Neuronal stem cell (in vitro differentiated cells): ENCODE measurements around the gene KRTAP12-4.
"Not testable (repeated sequence)": the region's sequence is repeated elsewhere in the genome, so short reads cannot be mapped to it uniquely, and the experiment has no call there.

ENCODE experiments used
- DNase-seq: peaks from one replicate; pipeline ENCODE4 v3.0.0-alpha.2; 2013; ENCODE audit warnings: low spot score
- H2AFZ ChIP-seq: one replicate; pipeline ENCODE4 v1.6.1; 2013; ENCODE audit warnings: mild to moderate bottlenecking, low read length, inconsistent platforms
- H2AK5ac ChIP-seq: 2 replicates; pipeline ENCODE4 v1.6.1; 2013; ENCODE audit warnings: low read depth, mild to moderate bottlenecking, inconsistent platforms, low read length, moderate library complexity, mixed read lengths
- H2BK120ac ChIP-seq: 2 replicates; pipeline ENCODE4 v1.6.1; 2013; ENCODE audit warnings: low read depth, mild to moderate bottlenecking, inconsistent platforms, low read length, moderate library complexity, mixed read lengths
- H2BK12ac ChIP-seq: one replicate; pipeline ENCODE4 v1.6.1; 2013; ENCODE audit warnings: low read length, inconsistent platforms
- H2BK15ac ChIP-seq: 2 replicates; pipeline ENCODE4 v1.6.1; 2013; ENCODE audit warnings: mild to moderate bottlenecking, low read length, inconsistent platforms, mixed read lengths
- H2BK5ac ChIP-seq: one replicate; pipeline ENCODE4 v1.6.1; 2013; ENCODE audit warnings: inconsistent platforms, mild to moderate bottlenecking, low read length, moderate library complexity
- H3K14ac ChIP-seq: one replicate; pipeline ENCODE4 v1.6.1; 2013; ENCODE audit warnings: low read length, inconsistent platforms
- H3K18ac ChIP-seq: 2 replicates; pipeline ENCODE4 v1.6.1; 2013; ENCODE audit warnings: low read length, inconsistent platforms
- H3K23ac ChIP-seq: 2 replicates; pipeline ENCODE4 v1.6.1; 2013; ENCODE audit warnings: low read depth, mild to moderate bottlenecking, mixed read lengths, low read length, inconsistent platforms; ENCODE audit not compliant: poor library complexity
- H3K27ac ChIP-seq: replicated peaks from 3 replicates; pipeline ENCODE4 v1.5.1; 2013; ENCODE audit warnings: low read length, inconsistent platforms
- H3K27me3 ChIP-seq, 3 experiments: 2 replicates each; pipeline ENCODE4 v1.6.1; 2013; ENCODE audit warnings: low read length in 3 of 3, mild to moderate bottlenecking in 2 of 3, inconsistent platforms in 1 of 3, low read depth in 1 of 3, mixed read lengths in 1 of 3, moderate library complexity in 1 of 3; ENCODE audit not compliant: control insufficient read depth in 3 of 3, insufficient read depth in 3 of 3
- H3K36me3 ChIP-seq, 2 donors: replicated peaks in 1 of 2; 2 replicates each; pipeline ENCODE4 v1.6.1; 2013; ENCODE audit warnings: low read length in 2 of 2; ENCODE audit not compliant: control insufficient read depth in 2 of 2, insufficient read depth in 2 of 2
- H3K4ac ChIP-seq: 2 replicates; pipeline ENCODE4 v1.6.1; 2013; ENCODE audit warnings: inconsistent platforms, mild to moderate bottlenecking, low read length, moderate library complexity
- H3K4me1 ChIP-seq, 2 donors: 1 replicate in 1 of 2; 2 replicates in 1 of 2; pipeline ENCODE4 v1.6.1; 2013; ENCODE audit warnings: low read length in 2 of 2, low read depth in 1 of 2; ENCODE audit not compliant: control insufficient read depth in 2 of 2, insufficient read depth in 1 of 2
- H3K4me2 ChIP-seq: one replicate; pipeline ENCODE4 v1.6.1; 2013; ENCODE audit warnings: mild to moderate bottlenecking, low read length, inconsistent platforms; ENCODE audit not compliant: insufficient read depth, poor library complexity, severe bottlenecking
- H3K4me3 ChIP-seq, 2 donors: 2 replicates each; pipeline ENCODE4 v1.5.1; 2013; ENCODE audit warnings: low read length in 2 of 2, mild to moderate bottlenecking in 2 of 2, inconsistent platforms in 1 of 2, moderate library complexity in 1 of 2
- H3K79me1 ChIP-seq: one replicate; pipeline ENCODE4 v1.6.1; 2013; ENCODE audit warnings: low read depth, mild to moderate bottlenecking, inconsistent platforms, low read length, moderate library complexity
- H3K9ac ChIP-seq: one replicate; pipeline ENCODE4 v1.6.1; 2013; ENCODE audit warnings: mild to moderate bottlenecking, low read depth, low read length, inconsistent platforms; ENCODE audit not compliant: poor library complexity
- H3K9me3 ChIP-seq, 2 donors: replicated peaks in 1 of 2; 2 replicates each; pipeline versions ENCODE3 to v1.6.1; 2013; ENCODE audit warnings: low read length in 2 of 2, mild to moderate bottlenecking in 2 of 2, inconsistent platforms in 1 of 2, low read depth in 1 of 2, mixed read lengths in 1 of 2, moderate library complexity in 1 of 2; ENCODE audit not compliant: control insufficient read depth in 2 of 2, insufficient read depth in 1 of 2
- H4K8ac ChIP-seq: one replicate; pipeline ENCODE4 v1.6.1; 2013; ENCODE audit warnings: low read depth, mild to moderate bottlenecking, inconsistent platforms, low read length, moderate library complexity
- H4K91ac ChIP-seq: one replicate; pipeline ENCODE4 v1.6.1; 2013; ENCODE audit warnings: low read length, low read depth, mild to moderate bottlenecking, inconsistent platforms; ENCODE audit not compliant: poor library complexity
- WGBS, 2 donors: extraction: QIAGEN DNeasy Blood & Tissue Kit; methylation state at CpG; one replicate each; pipeline ENCODE4 v1.1.7; 2013; ENCODE audit warnings: missing lambda C conversion rate in 2 of 2, mixed read lengths in 1 of 2; ENCODE audit not compliant: insufficient read length in 2 of 2, insufficient replicate concordance in 1 of 2; ENCODE audit errors: extremely low coverage in 2 of 2; 5-methylcytosine and 5-hydroxymethylcytosine counted together

KRTAP12-4 gene

GRCh38 chr21:44646366-44647221 lies 7.9 kb downstream of the KRTAP12-4 start, which contains the start of gene KRTAP10-11:
KRTAP10-11 (plus strand) TSS chr21:44646414; CDS start chr21:44646459, 45 bp downstream.
- H2BK5ac ChIP-seq, H3K4me3 ChIP-seq, H3K4me2 ChIP-seq, DNase-seq, H3K79me1 ChIP-seq, H2BK120ac ChIP-seq, H3K9me3 ChIP-seq, H3K4me1 ChIP-seq, H2AFZ ChIP-seq, H3K27ac ChIP-seq, H3K36me3 ChIP-seq: not testable (repeated sequence)
- H3K9ac ChIP-seq = peak within 1 kb of the TSS; percentile 73
- H3K27me3 ChIP-seq = peaks cover 0 to 15% (median 0%) of the 10 kb centered on the region in 3 experiments
- peak within 1 kb of the TSS; percentile 58 for H3K23ac ChIP-seq
- H3K4ac ChIP-seq = peak within 1 kb of the TSS; percentile 41
- peak within 1 kb of the TSS; percentile 92 for H3K14ac ChIP-seq
- peak within 1 kb of the TSS; percentile 91 for H3K18ac ChIP-seq
- no CpG with 5 or more reads among the region's 21 CpGs for WGBS, 2 donors
- H4K8ac ChIP-seq = peak within 1 kb of the TSS; percentile 50
- H2AK5ac ChIP-seq = peak within 1 kb of the TSS; percentile 74
- H4K91ac ChIP-seq = peak within 1 kb of the TSS; percentile 66
- peak within 1 kb of the TSS; percentile 72 for H2BK15ac ChIP-seq
- peak within 1 kb of the TSS; percentile 97 for H2BK12ac ChIP-seq

- no peak overlapping the region for H4K91ac ChIP-seq
- no peak overlapping the region for H2BK120ac ChIP-seq
- no peak overlapping the region for H3K18ac ChIP-seq
- H3K14ac ChIP-seq = no peak overlapping the region
- no peak overlapping the region for H3K23ac ChIP-seq
- no peak overlapping the region for H2BK5ac ChIP-seq
- no peak overlapping the region for H3K4me3 ChIP-seq
- no peak for DNase-seq
- H3K9me3 ChIP-seq = peaks cover 4 to 6% of the 10 kb centered on the region in 2 donors
- H3K9ac ChIP-seq = no peak overlapping the region
- H4K8ac ChIP-seq = no peak overlapping the region
- H3K27ac ChIP-seq = no peak overlapping the region
- no peaks in the 10 kb centered on the region for H3K79me1 ChIP-seq
- peaks cover 0 to 15% (median 0%) of the 10 kb centered on the region in 3 experiments for H3K27me3 ChIP-seq
- H2AFZ ChIP-seq = no peak overlapping the region
- no peak overlapping the region for H2BK12ac ChIP-seq
- no CpG with 5 or more reads among the region's 2 CpGs for WGBS, 2 donors
- H3K4me1 ChIP-seq = peaks cover 0 to 3% of the 10 kb centered on the region in 2 donors
- H3K4me2 ChIP-seq = no peak overlapping the region
- H2AK5ac ChIP-seq = no peak overlapping the region
- no peak overlapping the region for H2BK15ac ChIP-seq
- no peak overlapping the region for H3K4ac ChIP-seq
- no peaks in the 10 kb centered on the region for H3K36me3 ChIP-seq
Measured at GRCh38 chr21:44644878-44645277, 9.6 kb downstream of the KRTAP12-4 start.

- Histone ChIP-seq H4K8ac (no peak overlapping the region), H2BK120ac (no peak overlapping the region), H2BK5ac (no peak overlapping the region), H3K27ac (no peak overlapping the region), H2BK15ac (no peak overlapping the region), H3K4me3 (no peak overlapping the region), H3K9me3 (peaks cover 4 to 6% of the 10 kb centered on the region in 2 donors), H3K4me1 (peaks cover 0 to 3% of the 10 kb centered on the region in 2 donors), H3K9ac (no peak overlapping the region), H3K23ac (no peak overlapping the region), H3K27me3 (peaks cover 0 to 15% (median 0%) of the 10 kb centered on the region in 3 experiments), H3K4ac (no peak overlapping the region), H2AFZ (no peak overlapping the region), H3K14ac (no peak overlapping the region), H3K18ac (no peak overlapping the region), H3K79me1 (no peaks in the 10 kb centered on the region), H2BK12ac (no peak overlapping the region), H2AK5ac (no peak overlapping the region), H3K36me3 (no peaks in the 10 kb centered on the region), H3K4me2 (no peak overlapping the region), H4K91ac (no peak overlapping the region)
- DNase-seq = no peak
- WGBS, 2 donors = no CpG with 5 or more reads among the region's 14 CpGs
Measured at GRCh38 chr21:44643741-44644310, 10.6 kb downstream of the KRTAP12-4 start.

- Histone ChIP-seq H2BK5ac (no peak overlapping the region), H3K9ac (no peak overlapping the region), H2BK12ac (no peak overlapping the region), H3K9me3 (peaks cover 4 to 6% of the 10 kb centered on the region in 2 donors), H3K36me3 (no peaks in the 10 kb centered on the region), H3K14ac (no peak overlapping the region), H2BK15ac (no peak overlapping the region), H3K27me3 (no peaks in the 10 kb centered on the region), H3K4me3 (no peak overlapping the region), H3K4me2 (no peak overlapping the region), H3K18ac (no peak overlapping the region), H4K91ac (no peak overlapping the region), H3K4me1 (peaks cover 5 to 11% of the 10 kb centered on the region in 2 donors), H4K8ac (no peak overlapping the region), H3K23ac (no peak overlapping the region), H3K79me1 (no peaks in the 10 kb centered on the region), H2AK5ac (no peak overlapping the region), H3K4ac (no peak overlapping the region), H3K27ac (no peak overlapping the region), H2BK120ac (no peak overlapping the region), H2AFZ (no peak overlapping the region)
- no peak for DNase-seq
- no CpG with 5 or more reads among the region's 5 CpGs for WGBS, 2 donors
Measured at GRCh38 chr21:44640761-44641160, 13.7 kb downstream of the KRTAP12-4 start.
